PFSK-1 (cell line): ENCODE results near the gene ZEB2.

Experiments
- FOXP2 ChIP-seq: optimal IDR thresholded peaks from 2 replicates; pipeline ENCODE3; 2011; ENCODE audit warnings: borderline replicate concordance, control low read depth, inconsistent platforms; ENCODE audit not compliant: insufficient read depth; ENCODE audit errors: extremely low read length, extremely low read depth
- POLR2AphosphoS5 ChIP-seq: IDR thresholded peaks from 2 replicates; pipeline ENCODE4 v1.6.1; 2012; ENCODE audit warnings: low read depth, mild to moderate bottlenecking, control low read depth, low read length, moderate library complexity
- REST ChIP-seq, 2 experiments: IDR thresholded peaks; 2 replicates each; pipeline versions ENCODE4 v1.6.1 to v1.8.0; 2011 to 2012; ENCODE audit warnings: low read depth in 2 of 2, low read length in 2 of 2, control low read depth in 1 of 2, inconsistent platforms in 1 of 2, mild to moderate bottlenecking in 1 of 2, moderate library complexity in 1 of 2; ENCODE audit not compliant: insufficient read depth in 1 of 2
- SIN3A ChIP-seq: IDR thresholded peaks from 2 replicates; pipeline ENCODE4 v1.6.1; 2012; ENCODE audit warnings: mild to moderate bottlenecking, low read length, moderate library complexity, borderline replicate concordance; ENCODE audit not compliant: insufficient read depth
- TAF1 ChIP-seq: IDR thresholded peaks from 2 replicates; pipeline ENCODE4 v1.6.1; 2012; ENCODE audit warnings: low read length, control low read depth, borderline replicate concordance; ENCODE audit not compliant: insufficient read depth

The ZEB2 gene

GRCh38 chr2:144468823-144469595 lies 50.9 kb downstream of the ZEB2 start:
- TF ChIP-seq SIN3A (no peak), REST (IDR thresholded peaks at IDR 0.05; ENCODE audit: insufficient read depth in 1 of 2, low read depth in 2 of 2, low read length in 2 of 2) (no peak), FOXP2 (no peak), POLR2AphosphoS5 (no peak), TAF1 (no peak)

- no peak for TF ChIP-seq SIN3A
- TF ChIP-seq TAF1: no peak
- TF ChIP-seq FOXP2: no peak
- TF ChIP-seq REST (IDR thresholded peaks at IDR 0.05; ENCODE audit: insufficient read depth in 1 of 2, low read depth in 2 of 2, low read length in 2 of 2): no peak
- TF ChIP-seq POLR2AphosphoS5: no peak
Observed at GRCh38 chr2:144467502-144468137, 52.3 kb downstream of the ZEB2 start.

GRCh38 chr2:144466637-144467036 lies 53.3 kb downstream of the ZEB2 start:
- no peak for TF ChIP-seq REST (IDR thresholded peaks at IDR 0.05; ENCODE audit: insufficient read depth in 1 of 2, low read depth in 2 of 2, low read length in 2 of 2)
- no peak for TF ChIP-seq SIN3A
- TF ChIP-seq POLR2AphosphoS5: no peak
- no peak for TF ChIP-seq FOXP2
- TF ChIP-seq TAF1: no peak

- TF ChIP-seq REST (IDR thresholded peaks at IDR 0.05; ENCODE audit: insufficient read depth in 1 of 2, low read depth in 2 of 2, low read length in 2 of 2) (no peak), POLR2AphosphoS5 (no peak), SIN3A (no peak), TAF1 (no peak), FOXP2 (no peak)
Observed at GRCh38 chr2:144465749-144466148, 54.2 kb downstream of the ZEB2 start.
